GM23338 (cell line): ENCODE results near the gene LRBA. TPM values are rescaled to one million over a fixed set of nuclear protein-coding genes. Genes with fewer than 3 reads are reported as not detected.

ENCODE experiments used
- CREB1 ChIP-seq: fragments of 250-450 bp; sonication (Bioruptor Pico); IDR thresholded peaks from 2 replicates; pipeline ENCODE4 v1.5.0; 2020; ENCODE audit warnings: low read depth, mild to moderate bottlenecking, moderate library complexity
- EZH2 ChIP-seq: fragments of 200-600 bp; sonication (generic); IDR thresholded peaks from one replicate; pipeline ENCODE4 v1.8.0; 2017; ENCODE audit warnings: antibody characterized with exemption, mild to moderate bottlenecking, low read depth; ENCODE audit not compliant: unreplicated experiment
- JUNB ChIP-seq: IDR thresholded peaks from one replicate; pipeline ENCODE4 v1.6.1; 2016; ENCODE audit warnings: antibody characterized with exemption; ENCODE audit not compliant: unreplicated experiment
- NANOG ChIP-seq: IDR thresholded peaks from 2 replicates; pipeline ENCODE4 v1.6.1; 2016; ENCODE audit warnings: antibody characterized with exemption, borderline replicate concordance
- POLR2AphosphoS5 ChIP-seq: IDR thresholded peaks from 2 replicates; pipeline ENCODE4 v1.6.1; 2016; ENCODE audit warnings: antibody characterized with exemption, low read depth
- STAT1 ChIP-seq: IDR thresholded peaks from one replicate; pipeline ENCODE4 v1.6.1; 2016; ENCODE audit warnings: antibody characterized with exemption; ENCODE audit not compliant: unreplicated experiment
- ZNF114 ChIP-seq: fragments of 250-450 bp; sonication (Bioruptor Pico); IDR thresholded peaks from 2 replicates; pipeline ENCODE4 v1.5.0; 2020; ENCODE audit warnings: mild to moderate bottlenecking, moderate library complexity
- ZNF331 ChIP-seq: fragments of 250-450 bp; sonication (Bioruptor Pico); IDR thresholded peaks from 2 replicates; pipeline ENCODE4 v1.5.0; 2020; ENCODE audit warnings: low read depth, mild to moderate bottlenecking, moderate library complexity
- polyA plus RNA-seq: library from polyadenylated mRNA; unstranded; fragments of >200 nt; fragmentation: Nextera tagmentation; extraction: Ambion mirVana; gene quantifications from 2 replicates; pipeline ENCODE4 v1.2.1, GENCODE V29; 2016
- total RNA-seq: library from RNA; depleted of rRNA; stranded (reverse); fragments of >200 nt; shearing (Covaris generic); gene quantifications from 2 replicates; pipeline ENCODE4 v1.2.3, GENCODE V29; 2014
- TF ChIP-seq, protein P1 (sequence below): fragments of 250-450 bp; sonication (Bioruptor Pico); IDR thresholded peaks from 2 replicates; pipeline ENCODE4 v1.5.0; 2020; ENCODE audit warnings: mild to moderate bottlenecking, moderate library complexity
- TF ChIP-seq, protein P2 (sequence below): IDR thresholded peaks from one replicate; pipeline ENCODE4 v1.6.1; 2018; ENCODE audit warnings: antibody characterized with exemption; ENCODE audit not compliant: unreplicated experiment
- TF ChIP-seq, protein P3 (sequence below): IDR thresholded peaks from 2 replicates; pipeline ENCODE4 v1.6.1; 2016; ENCODE audit warnings: antibody characterized with exemption

Gene LRBA
- total and polyA plus RNA-seq, 2 experiments from 2014 or later = 23.3 to 126 TPM

DNA sequence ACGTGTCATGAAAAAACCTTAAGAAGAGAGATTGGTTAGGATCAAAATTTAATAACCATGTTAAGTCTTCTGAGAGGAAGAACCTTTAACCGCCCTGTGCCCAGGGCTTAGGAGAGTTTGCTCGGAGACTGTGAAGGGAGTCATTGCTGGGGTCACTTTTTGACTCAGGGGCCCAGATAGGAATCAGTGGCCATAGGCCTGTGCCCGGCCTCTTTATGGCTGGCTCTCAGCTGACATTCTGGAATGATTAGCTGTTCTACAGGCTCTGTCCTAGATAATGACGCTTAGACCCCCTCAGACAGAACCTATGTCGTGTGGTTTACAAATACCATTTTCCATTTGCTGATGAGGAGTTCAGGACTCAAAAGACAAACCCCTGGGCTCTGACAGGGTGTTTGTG, 762.8 kb downstream of the LRBA start (continued):
- TF ChIP-seq, protein P1, sequence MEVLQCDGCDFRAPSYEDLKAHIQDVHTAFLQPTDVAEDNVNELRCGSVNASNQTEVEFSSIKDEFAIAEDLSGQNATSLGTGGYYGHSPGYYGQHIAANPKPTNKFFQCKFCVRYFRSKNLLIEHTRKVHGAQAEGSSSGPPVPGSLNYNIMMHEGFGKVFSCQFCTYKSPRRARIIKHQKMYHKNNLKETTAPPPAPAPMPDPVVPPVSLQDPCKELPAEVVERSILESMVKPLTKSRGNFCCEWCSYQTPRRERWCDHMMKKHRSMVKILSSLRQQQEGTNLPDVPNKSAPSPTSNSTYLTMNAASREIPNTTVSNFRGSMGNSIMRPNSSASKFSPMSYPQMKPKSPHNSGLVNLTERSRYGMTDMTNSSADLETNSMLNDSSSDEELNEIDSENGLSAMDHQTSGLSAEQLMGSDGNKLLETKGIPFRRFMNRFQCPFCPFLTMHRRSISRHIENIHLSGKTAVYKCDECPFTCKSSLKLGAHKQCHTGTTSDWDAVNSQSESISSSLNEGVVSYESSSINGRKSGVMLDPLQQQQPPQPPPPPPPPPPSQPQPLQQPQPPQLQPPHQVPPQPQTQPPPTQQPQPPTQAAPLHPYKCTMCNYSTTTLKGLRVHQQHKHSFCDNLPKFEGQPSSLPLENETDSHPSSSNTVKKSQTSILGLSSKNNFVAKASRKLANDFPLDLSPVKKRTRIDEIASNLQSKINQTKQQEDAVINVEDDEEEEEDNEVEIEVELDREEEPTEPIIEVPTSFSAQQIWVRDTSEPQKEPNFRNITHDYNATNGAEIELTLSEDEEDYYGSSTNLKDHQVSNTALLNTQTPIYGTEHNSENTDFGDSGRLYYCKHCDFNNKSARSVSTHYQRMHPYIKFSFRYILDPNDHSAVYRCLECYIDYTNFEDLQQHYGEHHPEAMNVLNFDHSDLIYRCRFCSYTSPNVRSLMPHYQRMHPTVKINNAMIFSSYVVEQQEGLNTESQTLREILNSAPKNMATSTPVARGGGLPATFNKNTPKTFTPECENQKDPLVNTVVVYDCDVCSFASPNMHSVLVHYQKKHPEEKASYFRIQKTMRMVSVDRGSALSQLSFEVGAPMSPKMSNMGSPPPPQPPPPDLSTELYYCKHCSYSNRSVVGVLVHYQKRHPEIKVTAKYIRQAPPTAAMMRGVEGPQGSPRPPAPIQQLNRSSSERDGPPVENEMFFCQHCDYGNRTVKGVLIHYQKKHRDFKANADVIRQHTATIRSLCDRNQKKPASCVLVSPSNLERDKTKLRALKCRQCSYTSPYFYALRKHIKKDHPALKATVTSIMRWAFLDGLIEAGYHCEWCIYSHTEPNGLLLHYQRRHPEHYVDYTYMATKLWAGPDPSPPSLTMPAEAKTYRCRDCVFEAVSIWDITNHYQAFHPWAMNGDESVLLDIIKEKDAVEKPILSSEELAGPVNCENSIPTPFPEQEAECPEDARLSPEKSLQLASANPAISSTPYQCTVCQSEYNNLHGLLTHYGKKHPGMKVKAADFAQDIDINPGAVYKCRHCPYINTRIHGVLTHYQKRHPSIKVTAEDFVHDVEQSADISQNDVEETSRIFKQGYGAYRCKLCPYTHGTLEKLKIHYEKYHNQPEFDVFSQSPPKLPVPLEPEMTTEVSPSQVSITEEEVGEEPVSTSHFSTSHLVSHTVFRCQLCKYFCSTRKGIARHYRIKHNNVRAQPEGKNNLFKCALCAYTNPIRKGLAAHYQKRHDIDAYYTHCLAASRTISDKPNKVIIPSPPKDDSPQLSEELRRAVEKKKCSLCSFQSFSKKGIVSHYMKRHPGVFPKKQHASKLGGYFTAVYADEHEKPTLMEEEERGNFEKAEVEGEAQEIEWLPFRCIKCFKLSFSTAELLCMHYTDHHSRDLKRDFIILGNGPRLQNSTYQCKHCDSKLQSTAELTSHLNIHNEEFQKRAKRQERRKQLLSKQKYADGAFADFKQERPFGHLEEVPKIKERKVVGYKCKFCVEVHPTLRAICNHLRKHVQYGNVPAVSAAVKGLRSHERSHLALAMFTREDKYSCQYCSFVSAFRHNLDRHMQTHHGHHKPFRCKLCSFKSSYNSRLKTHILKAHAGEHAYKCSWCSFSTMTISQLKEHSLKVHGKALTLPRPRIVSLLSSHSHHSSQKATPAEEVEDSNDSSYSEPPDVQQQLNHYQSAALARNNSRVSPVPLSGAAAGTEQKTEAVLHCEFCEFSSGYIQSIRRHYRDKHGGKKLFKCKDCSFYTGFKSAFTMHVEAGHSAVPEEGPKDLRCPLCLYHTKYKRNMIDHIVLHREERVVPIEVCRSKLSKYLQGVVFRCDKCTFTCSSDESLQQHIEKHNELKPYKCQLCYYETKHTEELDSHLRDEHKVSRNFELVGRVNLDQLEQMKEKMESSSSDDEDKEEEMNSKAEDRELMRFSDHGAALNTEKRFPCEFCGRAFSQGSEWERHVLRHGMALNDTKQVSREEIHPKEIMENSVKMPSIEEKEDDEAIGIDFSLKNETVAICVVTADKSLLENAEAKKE = no peak
- TF ChIP-seq CREB1 (no peak), JUNB (no peak), EZH2 (no peak), ZNF331 (CRISPR knock-in tag) (no peak), ZNF114 (CRISPR knock-in tag) (no peak), STAT1 (no peak), POLR2AphosphoS5 (no peak), NANOG (no peak)
- TF ChIP-seq, protein P2, sequence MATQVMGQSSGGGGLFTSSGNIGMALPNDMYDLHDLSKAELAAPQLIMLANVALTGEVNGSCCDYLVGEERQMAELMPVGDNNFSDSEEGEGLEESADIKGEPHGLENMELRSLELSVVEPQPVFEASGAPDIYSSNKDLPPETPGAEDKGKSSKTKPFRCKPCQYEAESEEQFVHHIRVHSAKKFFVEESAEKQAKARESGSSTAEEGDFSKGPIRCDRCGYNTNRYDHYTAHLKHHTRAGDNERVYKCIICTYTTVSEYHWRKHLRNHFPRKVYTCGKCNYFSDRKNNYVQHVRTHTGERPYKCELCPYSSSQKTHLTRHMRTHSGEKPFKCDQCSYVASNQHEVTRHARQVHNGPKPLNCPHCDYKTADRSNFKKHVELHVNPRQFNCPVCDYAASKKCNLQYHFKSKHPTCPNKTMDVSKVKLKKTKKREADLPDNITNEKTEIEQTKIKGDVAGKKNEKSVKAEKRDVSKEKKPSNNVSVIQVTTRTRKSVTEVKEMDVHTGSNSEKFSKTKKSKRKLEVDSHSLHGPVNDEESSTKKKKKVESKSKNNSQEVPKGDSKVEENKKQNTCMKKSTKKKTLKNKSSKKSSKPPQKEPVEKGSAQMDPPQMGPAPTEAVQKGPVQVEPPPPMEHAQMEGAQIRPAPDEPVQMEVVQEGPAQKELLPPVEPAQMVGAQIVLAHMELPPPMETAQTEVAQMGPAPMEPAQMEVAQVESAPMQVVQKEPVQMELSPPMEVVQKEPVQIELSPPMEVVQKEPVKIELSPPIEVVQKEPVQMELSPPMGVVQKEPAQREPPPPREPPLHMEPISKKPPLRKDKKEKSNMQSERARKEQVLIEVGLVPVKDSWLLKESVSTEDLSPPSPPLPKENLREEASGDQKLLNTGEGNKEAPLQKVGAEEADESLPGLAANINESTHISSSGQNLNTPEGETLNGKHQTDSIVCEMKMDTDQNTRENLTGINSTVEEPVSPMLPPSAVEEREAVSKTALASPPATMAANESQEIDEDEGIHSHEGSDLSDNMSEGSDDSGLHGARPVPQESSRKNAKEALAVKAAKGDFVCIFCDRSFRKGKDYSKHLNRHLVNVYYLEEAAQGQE = no peak
- TF ChIP-seq, protein P3, sequence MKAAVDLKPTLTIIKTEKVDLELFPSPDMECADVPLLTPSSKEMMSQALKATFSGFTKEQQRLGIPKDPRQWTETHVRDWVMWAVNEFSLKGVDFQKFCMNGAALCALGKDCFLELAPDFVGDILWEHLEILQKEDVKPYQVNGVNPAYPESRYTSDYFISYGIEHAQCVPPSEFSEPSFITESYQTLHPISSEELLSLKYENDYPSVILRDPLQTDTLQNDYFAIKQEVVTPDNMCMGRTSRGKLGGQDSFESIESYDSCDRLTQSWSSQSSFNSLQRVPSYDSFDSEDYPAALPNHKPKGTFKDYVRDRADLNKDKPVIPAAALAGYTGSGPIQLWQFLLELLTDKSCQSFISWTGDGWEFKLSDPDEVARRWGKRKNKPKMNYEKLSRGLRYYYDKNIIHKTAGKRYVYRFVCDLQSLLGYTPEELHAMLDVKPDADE = no peak
